HEK293 (cell line): ENCODE results near the gene ADD2.

Source experiments
- HOXD13 ChIP-seq: sonication (generic); formaldehyde crosslinking; IDR thresholded peaks from 2 replicates; pipeline ENCODE4 v1.8.0; 2022; ENCODE audit warnings: missing genetic modification reagents, borderline replicate concordance
- ZNF549 ChIP-seq: fragments of 450-650 bp; IDR thresholded peaks from 2 replicates; pipeline ENCODE4 v1.5.1; 2018; ENCODE audit warnings: missing biosample characterization, missing genetic modification characterization, mild to moderate bottlenecking, inconsistent platforms, moderate library complexity
- ZNF747 ChIP-seq: fragments of 450-650 bp; formaldehyde crosslinking; IDR thresholded peaks from 2 replicates; pipeline ENCODE4 v1.5.1; 2016; ENCODE audit warnings: missing biosample characterization, missing genetic modification characterization
- ZNF830 ChIP-seq: fragments of 450-650 bp; IDR thresholded peaks from 2 replicates; pipeline ENCODE4 v1.5.0; 2018; ENCODE audit warnings: missing biosample characterization, missing genetic modification characterization, low read depth, mild to moderate bottlenecking, moderate library complexity
- TF ChIP-seq, protein P1 (sequence below): fragments of 450-650 bp; formaldehyde crosslinking; IDR thresholded peaks from 2 replicates; pipeline ENCODE4 v1.5.1; 2016; ENCODE audit warnings: missing biosample characterization, missing genetic modification characterization
- TF ChIP-seq, protein P2 (sequence below): fragments of 450-650 bp; formaldehyde crosslinking; IDR thresholded peaks from 2 replicates; pipeline ENCODE4 v1.5.1; 2016; ENCODE audit warnings: missing biosample characterization, missing genetic modification characterization

DNA sequence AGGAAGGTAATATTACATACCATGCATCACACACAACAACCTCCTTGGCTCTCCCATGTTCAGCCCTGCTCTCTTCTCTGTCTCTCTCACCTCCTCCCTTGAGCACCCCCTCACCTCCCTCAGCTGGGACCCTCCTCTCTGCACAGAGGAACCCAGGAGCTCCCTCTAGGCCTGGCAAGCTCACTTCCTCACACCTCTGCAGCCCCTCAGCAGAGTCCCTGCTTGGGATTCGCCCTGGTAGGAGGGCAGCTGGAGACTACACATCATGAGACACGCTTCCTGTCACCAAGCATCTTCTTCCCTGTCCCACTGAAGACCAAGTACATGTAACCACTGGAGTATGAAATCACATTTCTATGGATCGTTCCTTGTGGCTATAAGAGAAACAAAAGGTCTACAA is 51.0 kb downstream of the ADD2 start:
- no peak for TF ChIP-seq ZNF747
- TF ChIP-seq, protein P1, sequence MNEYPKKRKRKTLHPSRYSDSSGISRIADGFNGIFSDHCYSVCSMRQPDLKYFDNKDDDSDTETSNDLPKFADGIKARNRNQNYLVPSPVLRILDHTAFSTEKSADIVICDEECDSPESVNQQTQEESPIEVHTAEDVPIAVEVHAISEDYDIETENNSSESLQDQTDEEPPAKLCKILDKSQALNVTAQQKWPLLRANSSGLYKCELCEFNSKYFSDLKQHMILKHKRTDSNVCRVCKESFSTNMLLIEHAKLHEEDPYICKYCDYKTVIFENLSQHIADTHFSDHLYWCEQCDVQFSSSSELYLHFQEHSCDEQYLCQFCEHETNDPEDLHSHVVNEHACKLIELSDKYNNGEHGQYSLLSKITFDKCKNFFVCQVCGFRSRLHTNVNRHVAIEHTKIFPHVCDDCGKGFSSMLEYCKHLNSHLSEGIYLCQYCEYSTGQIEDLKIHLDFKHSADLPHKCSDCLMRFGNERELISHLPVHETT (tag by site-specific recombination), result no peak
- TF ChIP-seq, protein P2, sequence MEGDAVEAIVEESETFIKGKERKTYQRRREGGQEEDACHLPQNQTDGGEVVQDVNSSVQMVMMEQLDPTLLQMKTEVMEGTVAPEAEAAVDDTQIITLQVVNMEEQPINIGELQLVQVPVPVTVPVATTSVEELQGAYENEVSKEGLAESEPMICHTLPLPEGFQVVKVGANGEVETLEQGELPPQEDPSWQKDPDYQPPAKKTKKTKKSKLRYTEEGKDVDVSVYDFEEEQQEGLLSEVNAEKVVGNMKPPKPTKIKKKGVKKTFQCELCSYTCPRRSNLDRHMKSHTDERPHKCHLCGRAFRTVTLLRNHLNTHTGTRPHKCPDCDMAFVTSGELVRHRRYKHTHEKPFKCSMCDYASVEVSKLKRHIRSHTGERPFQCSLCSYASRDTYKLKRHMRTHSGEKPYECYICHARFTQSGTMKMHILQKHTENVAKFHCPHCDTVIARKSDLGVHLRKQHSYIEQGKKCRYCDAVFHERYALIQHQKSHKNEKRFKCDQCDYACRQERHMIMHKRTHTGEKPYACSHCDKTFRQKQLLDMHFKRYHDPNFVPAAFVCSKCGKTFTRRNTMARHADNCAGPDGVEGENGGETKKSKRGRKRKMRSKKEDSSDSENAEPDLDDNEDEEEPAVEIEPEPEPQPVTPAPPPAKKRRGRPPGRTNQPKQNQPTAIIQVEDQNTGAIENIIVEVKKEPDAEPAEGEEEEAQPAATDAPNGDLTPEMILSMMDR (tag by site-specific recombination), result no peak
- no peak for TF ChIP-seq HOXD13 (CRISPR knock-in tag)
- no peak for TF ChIP-seq ZNF549 (tag by site-specific recombination)
- TF ChIP-seq ZNF830 (tag by site-specific recombination), result no peak
